SIG-M5 (cell line): ENCODE data around the gene LRRN2.
"Not testable (repeated sequence)": the region's sequence is repeated elsewhere in the genome, so short reads cannot be mapped to it uniquely, and the experiment has no call there.

Source experiments
- DNase-seq: peaks from one replicate; lab custom pipeline; 2025; lab: John Stamatoyannopoulos, UW

Gene LRRN2

DNA sequence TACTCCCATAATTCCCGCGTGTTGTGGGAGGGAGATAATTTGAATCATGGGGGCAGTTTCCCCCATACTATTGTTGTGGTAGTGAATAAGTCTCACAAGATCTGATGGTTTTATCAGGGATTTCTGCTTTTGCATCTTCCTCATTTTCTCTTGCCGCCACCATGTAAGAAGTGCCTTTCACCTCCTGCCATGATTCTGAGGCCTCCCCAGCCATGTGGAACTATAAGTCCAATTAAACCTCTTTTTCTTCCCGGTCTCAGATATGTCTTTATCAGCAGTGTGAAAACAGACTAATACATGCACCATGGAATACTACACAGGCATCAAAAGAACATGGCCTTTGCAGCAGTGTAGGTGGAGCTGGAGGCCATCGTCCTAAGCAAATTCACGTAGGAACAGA, 56.1 kb downstream of the LRRN2 start:
- not testable (repeated sequence) for DNase-seq

DNA sequence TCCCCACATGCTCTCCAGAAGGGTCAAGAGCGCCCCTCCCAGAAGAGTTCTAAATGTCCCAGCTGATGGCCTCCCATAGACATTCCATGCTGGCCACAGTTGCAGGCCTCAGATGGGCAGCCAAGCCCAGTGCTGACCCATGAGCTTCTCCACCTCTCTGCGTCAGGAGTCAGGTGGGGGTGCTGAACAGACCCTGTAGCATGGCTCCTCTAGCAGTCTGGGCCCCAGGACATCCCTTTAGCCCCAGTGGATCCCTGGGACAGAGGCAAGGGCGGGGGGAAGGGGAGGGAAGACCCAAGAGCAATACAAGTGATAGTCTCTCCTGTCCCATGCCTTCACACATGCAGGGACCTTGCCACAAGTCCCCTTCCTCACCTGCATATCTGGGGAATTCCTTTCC, 56.7 kb downstream of the LRRN2 start:
- no peak for DNase-seq

DNA sequence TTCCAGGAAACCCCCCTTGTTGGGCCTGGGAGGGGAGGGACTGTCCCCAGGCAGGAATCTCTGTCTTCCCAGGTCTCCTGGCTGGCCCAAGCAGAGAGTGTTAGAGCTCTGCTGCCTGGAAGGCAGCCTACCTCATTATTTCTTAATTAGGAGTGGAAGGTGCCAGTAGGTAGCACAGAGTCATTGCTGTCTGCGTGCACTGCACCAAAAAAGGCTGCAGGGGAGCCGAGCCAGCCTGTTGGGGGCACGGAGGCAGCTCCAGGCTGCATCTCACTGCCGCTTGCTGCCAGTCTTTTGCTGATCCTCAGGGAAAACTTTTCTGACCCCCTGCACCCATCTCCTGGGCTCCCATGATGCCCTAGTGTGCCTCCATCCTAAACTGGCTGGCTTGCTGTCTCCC, 58.1 kb downstream of the LRRN2 start:
- no peak for DNase-seq

DNA sequence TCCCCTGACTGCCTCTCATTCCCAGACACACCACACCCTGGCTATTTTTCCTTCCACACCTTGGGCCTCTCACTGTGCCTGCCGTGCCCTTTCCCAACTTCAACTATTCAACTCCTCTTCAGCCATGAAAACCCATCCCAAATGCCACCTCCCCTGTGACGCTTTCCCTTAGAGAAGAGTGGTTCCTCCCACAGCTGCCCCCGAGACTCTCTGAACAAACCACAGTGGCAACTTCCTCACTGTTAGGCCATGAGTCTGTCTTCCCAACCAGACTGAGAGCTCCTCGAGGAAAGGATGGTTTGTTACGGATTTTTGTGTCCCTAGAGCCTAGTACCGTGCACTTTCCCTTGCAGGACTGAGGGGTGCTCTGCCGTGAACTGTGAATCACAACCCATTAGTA, 59.2 kb downstream of the LRRN2 start:
- no peak for DNase-seq

DNA sequence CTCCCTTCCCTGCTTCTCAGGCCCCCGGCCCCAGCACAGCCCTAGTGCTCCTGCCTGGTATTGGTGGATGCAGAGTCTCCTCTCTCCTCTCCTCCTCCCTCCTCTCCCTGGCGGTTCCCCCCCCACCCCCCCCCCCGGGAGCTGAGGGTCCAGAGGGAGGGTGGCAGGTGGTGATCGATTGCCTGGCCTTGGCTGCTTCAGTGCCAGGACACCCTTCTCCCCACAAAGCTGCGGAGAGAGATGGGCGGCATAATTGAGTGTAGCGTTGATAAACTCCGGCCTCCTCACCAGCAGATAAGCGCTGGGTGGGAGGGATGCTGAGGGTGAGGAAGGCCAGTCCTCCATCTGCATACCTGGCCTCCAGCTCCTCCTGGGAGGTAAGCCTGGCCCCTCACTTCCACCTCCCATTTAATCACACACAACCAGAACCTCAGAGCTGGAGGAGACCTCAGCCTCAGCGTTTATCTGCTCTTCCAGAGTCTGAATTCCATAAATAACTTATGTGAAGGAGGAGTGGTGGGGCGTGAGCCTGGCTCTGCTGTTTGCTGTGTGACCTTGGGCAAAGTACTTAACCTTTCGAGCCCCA, 60.8 kb downstream of the LRRN2 start:
- no peak for DNase-seq

DNA sequence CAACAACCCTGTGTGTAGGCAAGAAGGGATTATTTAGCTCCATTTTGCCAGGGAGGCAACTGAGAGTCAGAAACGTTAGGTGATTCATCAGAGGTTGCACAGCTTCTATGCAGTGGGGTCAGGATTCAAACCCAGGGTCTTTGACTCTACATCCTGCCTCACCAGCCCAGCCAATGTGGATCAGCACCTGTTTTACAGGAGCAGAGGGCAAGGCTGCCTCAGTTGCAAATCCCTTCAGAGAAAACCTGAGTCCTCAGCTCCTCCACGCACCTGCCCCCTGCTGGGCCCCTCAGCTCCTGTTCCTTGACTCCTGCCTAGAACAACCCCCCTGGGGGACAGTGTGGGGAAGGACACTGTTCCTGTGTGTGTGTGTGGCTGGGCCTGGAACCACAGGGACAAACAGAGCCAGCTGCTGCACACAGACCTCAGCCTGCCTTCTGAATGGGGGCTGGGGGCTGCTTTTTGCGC, 61.6 kb downstream of the LRRN2 start:
- DNase-seq, result no peak

DNA sequence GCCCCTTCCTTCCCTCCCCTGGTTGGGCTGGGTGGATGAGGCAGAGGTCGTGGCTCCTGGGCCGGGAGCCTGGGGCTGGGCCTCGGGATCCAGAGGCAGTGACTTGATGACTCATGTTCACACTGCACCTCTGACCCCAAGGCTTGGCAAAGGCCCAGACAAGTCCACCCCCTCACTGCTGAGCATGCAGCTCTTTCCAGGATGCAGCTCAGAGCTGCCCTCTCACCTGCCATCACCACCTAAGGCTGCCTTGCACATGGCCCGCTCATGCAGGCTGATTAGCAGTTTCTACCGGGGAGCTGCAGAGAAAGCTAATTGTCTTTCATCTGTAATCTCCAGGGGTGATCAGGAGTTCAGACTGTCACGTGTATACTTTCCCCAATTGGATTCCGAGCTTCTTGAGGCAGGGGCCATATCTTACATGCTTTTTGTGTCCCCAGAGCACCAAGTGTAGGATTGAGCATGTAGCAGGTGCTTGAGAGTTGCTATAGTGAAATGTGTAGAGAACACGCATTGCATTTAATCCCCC, 62.1 kb downstream of the LRRN2 start:
- DNase-seq, result no peak

DNA sequence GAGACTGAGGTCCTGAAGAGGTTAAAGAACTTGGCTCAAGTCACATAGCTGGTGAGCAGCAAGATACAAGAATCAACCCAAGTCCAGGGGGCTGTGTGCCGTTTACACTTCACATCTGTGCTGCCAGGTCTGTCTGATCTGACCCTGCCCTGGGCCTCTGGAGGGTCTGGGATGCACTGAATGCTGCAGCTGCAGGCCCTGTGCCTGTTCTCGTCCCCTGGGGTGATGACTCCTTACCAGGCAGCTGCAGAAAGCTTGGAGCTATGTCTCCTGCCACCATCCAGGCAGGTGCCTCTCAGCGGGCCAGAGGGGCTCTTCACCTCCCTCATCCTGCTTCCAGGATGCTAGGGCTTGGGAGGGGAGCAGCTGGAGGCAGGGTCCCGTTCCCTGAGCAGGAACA, 63.5 kb downstream of the LRRN2 start:
- no peak for DNase-seq

DNA sequence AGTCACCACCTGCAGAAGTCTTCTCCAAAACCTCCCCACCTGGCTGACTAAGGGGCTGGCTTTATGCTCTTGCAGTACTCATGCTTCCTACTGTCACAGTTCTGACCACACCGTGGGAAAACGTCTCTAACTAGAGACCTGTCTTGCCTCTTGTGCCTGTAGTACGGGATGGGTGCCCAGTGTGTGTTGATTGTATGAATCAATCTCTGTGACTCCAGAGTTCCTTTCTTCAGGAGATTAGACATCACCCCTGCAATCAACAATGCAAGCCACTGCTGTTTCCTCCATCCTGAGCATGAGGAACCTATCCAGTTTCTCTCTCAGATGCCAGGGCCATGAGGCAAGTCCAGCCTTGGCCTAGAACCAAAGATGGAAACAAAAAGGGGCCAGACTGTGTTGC, 64.1 kb downstream of the LRRN2 start:
- DNase-seq, result no peak

DNA sequence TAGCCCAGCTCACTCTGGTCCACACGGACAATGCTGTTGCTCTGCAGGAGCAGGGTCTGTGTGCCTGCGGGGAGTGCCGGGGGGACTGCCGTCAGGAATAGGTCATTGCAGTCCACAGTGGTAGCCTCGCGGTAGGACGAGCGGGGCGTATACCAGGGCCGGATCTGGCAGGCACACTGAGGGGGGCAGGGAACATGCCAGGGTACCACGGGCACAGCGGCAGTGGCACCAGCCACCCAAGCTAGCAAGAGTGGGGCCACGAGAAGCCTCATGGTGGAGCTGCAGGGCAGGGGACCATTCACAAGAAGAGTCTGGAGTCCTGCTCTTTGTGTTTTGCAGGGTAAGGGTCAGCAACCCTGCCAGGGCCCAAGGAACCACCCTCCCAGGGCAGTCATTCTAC, 65.8 kb downstream of the LRRN2 start:
- DNase-seq, result no peak

DNA sequence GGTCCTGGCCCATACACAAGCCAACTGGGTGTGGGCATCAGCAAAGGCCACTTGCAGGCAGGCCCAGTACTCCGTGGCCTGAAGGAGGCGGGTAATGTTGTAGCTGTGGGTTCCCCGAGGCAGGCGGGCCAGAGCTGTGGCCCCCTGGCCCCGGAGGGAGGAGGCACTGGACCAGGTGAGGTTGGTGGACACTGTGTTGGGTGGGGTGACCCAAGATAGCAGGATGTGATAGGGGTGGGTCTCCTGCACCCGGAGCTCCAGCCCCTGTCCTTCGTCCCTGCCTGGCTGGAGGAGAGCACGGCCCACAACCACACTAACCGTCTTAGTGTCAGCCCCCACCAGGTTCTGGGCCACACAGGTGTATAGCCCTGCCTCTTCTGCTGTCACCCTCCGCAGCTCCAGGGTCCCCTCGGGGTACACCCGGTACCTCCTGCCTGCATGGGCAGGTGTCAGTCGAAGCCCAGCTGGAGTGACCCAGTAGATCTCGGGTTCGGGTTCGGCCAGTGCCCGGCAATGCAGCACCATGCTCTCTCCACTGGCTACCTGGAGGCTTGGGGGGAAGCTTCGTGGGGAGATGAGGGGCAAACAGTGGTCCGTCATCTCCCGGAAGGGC, 67.3 kb downstream of the LRRN2 start:
- DNase-seq, result no peak

DNA sequence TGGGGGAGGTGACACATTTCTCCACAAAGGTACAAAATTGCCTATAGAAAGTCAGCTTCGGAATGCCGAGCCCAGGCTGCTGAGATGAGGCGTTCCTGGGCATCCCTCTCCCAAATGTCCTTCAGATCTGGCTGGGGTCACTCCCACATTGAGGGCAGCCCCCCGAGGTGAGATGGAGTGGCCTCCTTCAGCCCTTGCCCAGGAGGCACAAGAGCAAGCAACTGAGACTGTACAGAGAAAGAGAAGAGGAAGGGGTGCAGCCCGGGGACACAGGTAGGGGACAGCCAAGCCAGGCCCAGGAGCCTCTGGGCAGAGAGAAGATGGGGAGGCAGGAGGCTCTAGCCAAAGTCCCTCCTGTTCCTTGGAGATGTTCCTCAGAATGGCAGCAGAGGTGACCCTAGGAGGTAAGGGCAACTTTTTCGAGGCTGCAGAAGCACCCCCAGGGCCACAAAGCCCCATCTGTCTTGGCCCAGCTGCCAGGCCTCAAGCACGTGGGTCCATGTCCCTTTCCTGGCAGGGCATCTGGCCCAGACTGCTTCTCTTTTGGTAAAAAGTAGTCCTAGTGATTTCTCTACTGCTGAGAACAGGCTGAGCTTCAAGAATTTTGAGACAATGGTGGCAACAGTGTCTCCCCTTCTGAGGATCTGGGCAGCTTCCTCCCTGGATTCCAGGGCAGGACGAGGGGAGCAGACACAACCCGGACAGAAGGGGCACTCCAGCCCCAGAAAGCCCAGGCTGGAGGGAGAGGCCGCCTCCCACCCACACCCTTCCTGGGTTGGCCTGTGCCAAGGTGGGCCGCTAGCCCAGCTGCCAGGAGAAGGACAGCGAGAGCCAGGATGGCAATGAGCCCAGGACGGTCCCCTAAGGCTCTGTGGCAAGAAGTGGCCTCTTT, 68.0 kb downstream of the LRRN2 start:
- no peak for DNase-seq

DNA sequence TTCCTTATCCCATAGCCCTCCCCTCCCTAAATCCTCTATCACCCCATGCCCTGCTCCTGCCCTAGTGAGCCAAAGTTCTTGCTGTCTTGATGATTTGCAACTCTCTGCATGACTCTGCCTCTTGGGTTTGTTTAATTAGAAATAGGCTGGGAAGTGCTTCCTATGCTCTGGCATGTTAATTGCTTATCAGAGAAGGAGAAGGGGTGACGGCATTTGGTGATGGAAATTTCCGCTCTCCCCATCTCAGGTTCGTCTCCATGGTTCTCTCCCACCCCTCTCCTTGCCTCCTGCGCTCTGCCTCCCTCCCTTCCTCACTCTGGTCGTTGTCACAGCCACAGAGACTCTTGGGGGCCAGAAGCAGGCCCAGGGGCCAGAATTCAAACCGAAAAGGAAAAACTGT, 68.9 kb downstream of the LRRN2 start:
- DNase-seq, result no peak

DNA sequence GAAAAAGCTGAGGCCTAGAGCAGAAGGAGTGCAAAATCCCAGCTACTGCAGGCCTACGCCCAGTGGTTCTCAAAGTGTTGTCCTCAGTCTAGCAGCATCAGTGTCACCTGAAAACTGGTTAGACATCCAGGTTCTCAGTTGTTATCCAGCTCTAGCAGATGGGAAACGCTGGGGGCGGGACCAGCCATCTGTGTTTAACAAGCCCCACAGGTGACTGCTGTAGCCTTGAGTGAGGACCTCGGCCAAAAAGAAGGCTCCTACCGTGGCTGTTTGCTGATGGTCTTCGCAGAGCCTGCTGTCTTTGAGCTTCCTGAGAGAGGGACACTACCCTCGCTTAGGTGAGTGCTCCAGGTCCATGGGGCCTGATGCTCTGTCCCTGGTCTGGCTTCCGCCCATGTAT, 69.7 kb downstream of the LRRN2 start:
- DNase-seq, result no peak

DNA sequence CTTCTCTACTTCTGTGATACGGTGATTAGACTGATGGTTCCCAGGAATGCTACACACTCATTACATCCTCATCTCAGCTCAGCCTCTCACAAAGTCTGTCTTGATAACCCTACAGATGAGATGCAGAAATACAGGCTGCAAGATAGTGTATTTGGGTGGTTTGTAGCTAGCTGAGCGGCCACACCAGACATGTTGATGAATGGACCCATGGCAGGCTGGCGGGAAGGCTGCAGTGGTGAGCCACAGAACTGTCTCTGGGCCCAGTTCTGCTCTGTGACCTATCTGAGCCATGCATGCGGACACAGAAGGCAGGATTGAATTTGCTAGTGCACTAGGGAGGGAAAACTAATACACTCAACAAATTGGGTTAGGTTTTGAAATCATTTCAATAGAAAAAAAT, 71.9 kb downstream of the LRRN2 start:
- DNase-seq, result no peak

DNA sequence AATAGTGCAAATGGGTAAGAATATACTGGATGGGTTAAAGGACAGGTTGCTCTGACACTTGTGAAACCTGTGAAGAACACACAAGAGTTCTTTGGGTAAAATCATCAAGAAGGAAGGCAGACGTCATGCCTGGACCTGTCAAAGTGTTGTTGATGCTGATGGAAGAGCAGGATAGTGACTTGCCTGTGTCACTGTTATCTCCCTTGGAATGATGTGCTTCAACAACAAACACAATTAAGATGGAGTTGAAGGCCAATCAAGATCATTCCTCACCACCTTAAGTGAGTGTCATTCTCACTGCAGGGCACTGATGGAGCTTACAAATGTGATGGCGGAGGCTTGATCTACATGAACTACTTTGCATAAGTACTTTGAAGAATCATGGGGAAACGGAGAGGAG, 73.2 kb downstream of the LRRN2 start:
- DNase-seq, result no peak

DNA sequence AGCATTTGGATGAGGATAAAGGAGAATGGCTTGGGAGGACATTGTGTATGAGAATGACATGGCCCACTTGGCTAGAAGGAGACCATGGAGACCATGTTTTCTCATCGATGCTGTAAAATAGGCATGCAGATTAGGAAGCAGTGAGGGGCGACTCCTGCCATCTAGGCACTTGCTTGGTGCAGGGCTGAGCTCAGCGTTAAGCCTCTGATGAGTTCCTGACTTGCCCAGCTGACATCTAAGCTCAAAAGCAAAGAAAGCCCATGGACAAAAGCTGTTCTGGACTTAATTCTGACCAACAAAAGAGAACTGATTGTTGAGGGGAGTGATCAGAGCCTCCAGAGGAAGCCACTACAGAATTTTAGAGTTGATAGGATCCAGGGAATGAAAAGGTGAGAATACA, 74.5 kb downstream of the LRRN2 start:
- DNase-seq, result no peak

DNA sequence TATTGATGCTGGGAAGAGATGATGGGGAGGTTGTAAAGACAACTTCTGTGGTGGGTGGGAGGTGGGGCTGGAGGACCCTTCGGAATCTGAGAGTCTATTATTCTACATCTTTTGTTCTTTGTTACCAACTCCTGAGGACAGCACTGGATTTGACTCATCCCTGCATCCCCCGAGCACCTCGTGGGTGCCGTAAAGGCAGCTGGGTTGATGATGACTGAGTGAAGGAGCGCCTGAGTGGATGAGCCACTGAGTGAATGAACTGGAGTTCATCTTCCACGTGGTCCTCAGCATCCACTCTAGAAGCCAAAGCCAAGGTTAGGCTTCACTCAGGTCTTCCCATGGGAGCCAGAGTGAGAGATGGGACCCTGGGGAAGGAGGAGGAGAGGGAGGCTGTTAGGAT, 77.6 kb downstream of the LRRN2 start:
- DNase-seq, result no peak

DNA sequence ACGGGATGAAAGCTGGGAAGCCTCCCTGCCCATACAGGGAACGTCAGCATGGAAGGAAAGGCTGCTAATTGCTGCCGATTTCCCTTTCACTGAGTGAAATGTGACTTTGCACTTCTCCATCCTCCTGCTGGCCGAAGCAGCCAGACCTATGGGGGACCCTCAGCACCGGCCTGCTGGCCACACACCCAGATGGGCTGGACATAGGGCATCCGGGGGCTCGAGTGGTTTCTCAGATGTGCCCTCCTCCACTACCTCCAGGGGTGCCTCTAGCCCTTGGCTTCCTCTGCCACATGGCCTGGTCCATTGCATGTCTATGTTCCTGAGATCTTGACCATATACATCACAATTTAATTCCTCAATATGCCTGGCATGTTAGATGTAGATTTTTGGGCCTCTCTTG, 79.7 kb downstream of the LRRN2 start:
- DNase-seq, result no peak

DNA sequence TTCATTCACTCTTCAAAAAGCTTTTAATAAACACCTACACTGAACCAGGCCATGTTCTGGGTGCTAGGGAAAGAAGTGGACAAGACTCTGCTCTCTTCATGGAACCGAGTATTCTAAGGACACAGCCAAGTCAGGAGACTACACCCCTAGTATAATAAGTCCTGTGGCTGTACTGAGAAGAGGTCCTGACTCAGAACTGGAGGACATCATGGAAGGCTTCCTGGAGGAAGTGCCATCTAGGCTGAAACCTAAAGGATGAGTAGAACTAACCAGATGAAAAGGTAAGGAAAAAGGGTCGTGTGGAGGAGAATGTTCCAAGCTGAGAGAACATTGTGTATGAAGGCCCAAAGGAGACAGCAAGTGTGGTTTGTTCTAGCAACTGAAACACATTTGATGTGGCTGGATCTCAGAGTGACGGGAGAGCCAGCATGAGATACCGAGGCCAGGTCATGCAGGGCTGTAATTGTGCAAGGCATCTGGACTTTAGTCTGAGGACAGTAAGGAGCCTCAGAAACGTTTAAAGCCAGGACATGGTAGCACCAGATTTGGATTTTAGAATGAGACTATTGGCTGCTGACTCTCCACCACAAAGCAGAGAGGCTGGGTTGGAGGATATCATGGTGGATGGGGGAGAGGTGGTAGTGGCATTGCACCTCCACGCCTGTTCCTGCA, 82.5 kb downstream of the LRRN2 start:
- no peak for DNase-seq

DNA sequence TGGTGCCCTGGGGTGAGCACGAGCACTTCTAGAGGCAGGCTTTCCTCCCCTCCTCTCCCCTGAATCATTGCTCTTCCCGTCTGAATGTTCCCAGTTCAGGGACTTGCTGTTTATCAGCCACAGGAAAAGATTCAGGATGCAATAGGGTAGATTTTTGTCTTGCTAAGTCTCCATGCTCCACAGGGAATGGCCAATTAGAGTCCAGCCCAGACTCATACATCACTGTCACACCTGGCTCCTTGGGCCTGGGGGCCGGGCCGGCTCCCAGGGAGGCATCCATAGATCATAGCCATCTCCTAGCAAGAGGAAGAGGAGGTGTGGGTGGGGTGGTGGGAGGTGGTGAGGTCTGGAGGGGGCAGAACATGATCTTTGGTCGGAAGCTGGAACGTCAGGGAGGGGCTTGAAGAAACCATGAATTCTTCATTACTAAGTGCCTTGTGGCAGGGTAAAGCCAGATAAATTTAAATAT, 83.4 kb downstream of the LRRN2 start:
- no peak for DNase-seq

DNA sequence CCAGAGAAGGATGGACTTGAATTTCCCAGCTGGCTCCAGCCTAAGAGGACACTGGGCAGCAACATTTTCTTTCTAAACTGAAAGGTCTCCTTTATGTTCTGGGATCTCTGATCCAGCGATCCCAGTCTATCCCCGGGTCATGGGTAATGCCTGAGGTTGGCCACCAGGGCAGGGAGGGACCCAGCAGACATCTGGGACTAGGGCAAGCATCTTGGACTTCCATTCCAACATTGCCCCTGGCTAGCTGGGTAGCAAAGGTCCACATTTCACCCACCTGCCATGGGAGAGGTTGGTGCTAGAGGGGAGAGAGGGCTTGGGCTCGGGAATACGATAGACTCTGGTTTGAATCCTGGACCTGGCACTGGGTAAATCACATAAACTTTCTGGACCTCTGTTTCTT, 84.6 kb downstream of the LRRN2 start:
- no peak for DNase-seq
